ENCODE results near the gene PDE10A.
"Not testable (repeated sequence)": the region's sequence is repeated elsewhere in the genome, so short reads cannot be mapped to it uniquely, and the experiment has no call there.

Gene PDE10A

GRCh38 chr6:165627366-165627765, 35.7 kb downstream of the PDE10A start:
- no peaks in the 10 kb centered on the region for H4K20me1 ChIP-seq
- H3K36me3 ChIP-seq: no peaks in the 10 kb centered on the region
- 0 out of 22 replicates have a peak, but pooled peaks cover 0 to 6% (median 0%) of the 10 kb centered on the region in 11 experiments for H3K9me3 ChIP-seq (replicated peaks in 1 of 11)
- H3K4me2 ChIP-seq: no peak overlapping the region
- TF ChIP-seq Cebpa-rat (IDR thresholded peaks at IDR 0.05): no peak
- no peak overlapping the region for H3K9ac ChIP-seq
- no peaks in the 10 kb centered on the region for H3K27me3 ChIP-seq
- H3K27ac ChIP-seq: no peak overlapping the region
- H3K4me1 ChIP-seq: peaks cover 5 to 11% (median 7%) of the 10 kb centered on the region in 10 experiments; a peak in 16 of 20 replicates
- H3K4me3 ChIP-seq: no peak overlapping the region

GRCh38 chr6:165626711-165627110, 36.3 kb downstream of the PDE10A start:
- no peak for TF ChIP-seq Cebpa-rat (IDR thresholded peaks at IDR 0.05)
- Histone ChIP-seq H3K9me3 (replicated peaks in 1 of 11) (0 out of 22 replicates have a peak, but pooled peaks cover 0 to 6% (median 0%) of the 10 kb centered on the region in 11 experiments), H3K4me3 (no peak overlapping the region), H3K27me3 (no peaks in the 10 kb centered on the region), H3K9ac (no peak overlapping the region), H4K20me1 (no peaks in the 10 kb centered on the region), H3K4me2 (no peak overlapping the region), H3K36me3 (no peaks in the 10 kb centered on the region), H3K4me1 (peaks cover 0 to 5% (median under 1%) of the 10 kb centered on the region in 10 experiments; a peak in 12 of 20 replicates), H3K27ac (no peak overlapping the region)

- no peak overlapping the region for H3K27ac ChIP-seq
- no peaks in the 10 kb centered on the region for H3K4me1 ChIP-seq
- no peaks in the 10 kb centered on the region for H3K36me3 ChIP-seq
- peaks cover 0 to 6% (median 0%) of the 10 kb centered on the region in 11 experiments; a peak in 1 of 22 replicates for H3K9me3 ChIP-seq (replicated peaks in 1 of 11)
- H3K4me3 ChIP-seq: no peak overlapping the region
- H3K4me2 ChIP-seq: no peak overlapping the region
- no peak overlapping the region for H3K9ac ChIP-seq
- TF ChIP-seq Cebpa-rat (IDR thresholded peaks at IDR 0.05): no peak
- no peaks in the 10 kb centered on the region for H4K20me1 ChIP-seq
- H3K27me3 ChIP-seq: no peaks in the 10 kb centered on the region
Measured at GRCh38 chr6:165624871-165625639, 38.0 kb downstream of the PDE10A start.

GRCh38 chr6:165621940-165622339, 41.1 kb downstream of the PDE10A start:
- Histone ChIP-seq H3K9ac (no peak overlapping the region), H3K4me3 (no peak overlapping the region), H4K20me1 (no peaks in the 10 kb centered on the region), H3K36me3 (no peaks in the 10 kb centered on the region), H3K9me3 (replicated peaks in 1 of 11) (peaks cover 0 to 6% (median 0%) of the 10 kb centered on the region in 11 experiments; a peak in 3 of 22 replicates), H3K27ac (no peak overlapping the region), H3K27me3 (no peaks in the 10 kb centered on the region), H3K4me2 (no peak overlapping the region), H3K4me1 (peaks cover 0 to under 1% (median 0%) of the 10 kb centered on the region in 10 experiments; a peak in 1 of 20 replicates)
- no peak for TF ChIP-seq Cebpa-rat (IDR thresholded peaks at IDR 0.05)

GRCh38 chr6:165618891-165619290, 44.1 kb downstream of the PDE10A start:
- not testable (repeated sequence) for H3K4me2 ChIP-seq; H3K4me3 ChIP-seq; H4K20me1 ChIP-seq; H3K27ac ChIP-seq; H3K36me3 ChIP-seq; H3K9ac ChIP-seq; H3K9me3 ChIP-seq (replicated peaks in 1 of 11); H3K27me3 ChIP-seq
- peaks cover 11 to 23% (median 16%) of the 10 kb centered on the region in 10 experiments for H3K4me1 ChIP-seq

GRCh38 chr6:165618241-165618640, 44.8 kb downstream of the PDE10A start:
- Histone ChIP-seq H3K9me3 (replicated peaks in 1 of 11) (peaks cover 0 to 4% (median 0%) of the 10 kb centered on the region in 11 experiments; a peak in 3 of 22 replicates), H3K27ac (no peak overlapping the region), H3K36me3 (no peaks in the 10 kb centered on the region), H3K9ac (no peak overlapping the region), H3K4me1 (peaks cover 13 to 29% (median 19%) of the 10 kb centered on the region in 10 experiments), H3K27me3 (no peaks in the 10 kb centered on the region), H3K4me2 (no peak overlapping the region), H3K4me3 (no peak overlapping the region), H4K20me1 (no peaks in the 10 kb centered on the region)
- no peak for TF ChIP-seq Cebpa-rat (IDR thresholded peaks at IDR 0.05)

GRCh38 chr6:165617528-165617927, 45.5 kb downstream of the PDE10A start:
- H3K9me3 ChIP-seq (replicated peaks in 1 of 11): peaks cover 0 to 4% (median 0%) of the 10 kb centered on the region in 11 experiments; a peak in 3 of 22 replicates
- H3K27ac ChIP-seq: no peak overlapping the region
- no peak overlapping the region for H3K9ac ChIP-seq
- no peak for TF ChIP-seq Cebpa-rat (IDR thresholded peaks at IDR 0.05)
- no peak overlapping the region for H3K4me3 ChIP-seq
- no peaks in the 10 kb centered on the region for H4K20me1 ChIP-seq
- no peak overlapping the region for H3K4me2 ChIP-seq
- peaks cover 13 to 30% (median 20%) of the 10 kb centered on the region in 10 experiments for H3K4me1 ChIP-seq
- H3K27me3 ChIP-seq: no peaks in the 10 kb centered on the region
- H3K36me3 ChIP-seq: no peaks in the 10 kb centered on the region

GRCh38 chr6:165616116-165616515, 46.9 kb downstream of the PDE10A start:
- no peaks in the 10 kb centered on the region for H4K20me1 ChIP-seq

GRCh38 chr6:165615636-165616035, 47.4 kb downstream of the PDE10A start:
- Histone ChIP-seq H3K4me3 (peak overlapping the region; percentile 12 to 49 (median 40); a peak in 17 of 20 replicates), H3K27ac (peak overlapping the region in 6 of 11 experiments; percentile 11 to 52 (median 34); a peak in 7 of 22 replicates), H3K9ac (peak overlapping the region in 6 of 11 experiments; percentile 32 to 47 (median 40); a peak in 9 of 22 replicates), H4K20me1 (no peaks in the 10 kb centered on the region), H3K36me3 (no peaks in the 10 kb centered on the region), H3K27me3 (no peaks in the 10 kb centered on the region), H3K4me1 (peaks cover 13 to 30% (median 20%) of the 10 kb centered on the region in 10 experiments), H3K9me3 (replicated peaks in 1 of 11) (peaks cover 0 to 4% (median 0%) of the 10 kb centered on the region in 11 experiments; a peak in 3 of 22 replicates), H3K4me2 (peak overlapping the region; percentile 58 to 85 (median 72))
- no peak for TF ChIP-seq Cebpa-rat (IDR thresholded peaks at IDR 0.05)

More at GRCh38 chr6:165616116-165616515, 46.9 kb downstream of the PDE10A start:
- peak overlapping the region; percentile 58 to 85 (median 72) for H3K4me2 ChIP-seq
- TF ChIP-seq Cebpa-rat (IDR thresholded peaks at IDR 0.05): no peak
- H3K9ac ChIP-seq: peak overlapping the region in 7 of 11 experiments; percentile 32 to 47 (median 45); a peak in 11 of 22 replicates
- peaks cover 13 to 30% (median 20%) of the 10 kb centered on the region in 10 experiments for H3K4me1 ChIP-seq
- peak overlapping the region; percentile 12 to 49 (median 40); a peak in 17 of 20 replicates for H3K4me3 ChIP-seq
- H3K9me3 ChIP-seq (replicated peaks in 1 of 11): peaks cover 0 to 4% (median 0%) of the 10 kb centered on the region in 11 experiments; a peak in 3 of 22 replicates
- no peaks in the 10 kb centered on the region for H3K36me3 ChIP-seq
- H3K27ac ChIP-seq: peak overlapping the region in 6 of 11 experiments; percentile 11 to 52 (median 34); a peak in 8 of 22 replicates
- H3K27me3 ChIP-seq: no peaks in the 10 kb centered on the region
